GM19452 (cell line): ENCODE measurements around the gene SFN.
"Not testable (repeated sequence)": the region's sequence is repeated elsewhere in the genome, so short reads cannot be mapped to it uniquely, and the experiment has no call there.

Source experiments
- ATAC-seq: cut with Tn5 transposase; IDR thresholded peaks from one replicate; pipeline ENCODE4 v1.9.1; 2021; ENCODE audit not compliant: unreplicated experiment

The SFN gene

DNA sequence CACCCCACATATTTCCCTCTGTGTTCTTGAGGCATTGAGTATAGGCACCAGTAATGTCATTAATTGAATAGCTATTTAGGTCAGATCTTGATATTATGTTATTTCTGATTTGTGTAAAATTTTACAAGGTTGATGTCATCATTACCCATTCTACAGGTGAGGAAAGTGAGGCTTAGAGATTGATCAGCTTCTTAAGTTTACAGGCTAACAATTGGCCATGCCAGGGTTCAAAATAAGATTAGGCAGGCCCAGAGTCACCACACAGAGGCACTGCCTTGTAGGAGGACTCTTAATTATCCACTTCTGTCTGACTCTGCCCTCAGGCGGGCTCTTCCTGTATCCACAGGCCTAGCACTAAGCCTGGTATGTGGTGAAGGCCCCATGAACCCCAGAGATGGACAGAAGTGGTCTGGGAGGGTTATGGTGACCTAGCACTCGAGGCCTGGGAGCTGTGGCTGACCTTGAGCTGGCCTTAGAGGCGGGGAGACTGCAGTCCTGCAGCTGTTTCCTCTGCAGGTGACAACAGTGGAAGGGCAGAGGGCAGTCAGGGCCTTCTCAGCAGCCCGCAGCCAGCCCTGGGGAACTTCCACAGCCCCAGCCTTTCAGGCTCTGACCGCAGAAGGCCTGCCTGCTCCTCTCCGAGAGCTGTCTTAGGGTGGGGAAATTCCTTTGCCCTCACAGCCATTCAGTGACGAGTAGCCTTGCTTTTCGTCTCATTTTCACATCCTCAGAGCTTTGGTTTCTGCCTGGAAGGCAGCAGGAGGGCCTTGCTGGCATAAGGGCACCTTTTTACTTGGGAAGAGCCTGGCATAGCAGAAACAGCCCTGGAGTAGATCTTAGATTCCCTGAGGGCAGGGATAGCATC lies 24.2 kb upstream of the SFN start:
- ATAC-seq = peak; percentile 86

DNA sequence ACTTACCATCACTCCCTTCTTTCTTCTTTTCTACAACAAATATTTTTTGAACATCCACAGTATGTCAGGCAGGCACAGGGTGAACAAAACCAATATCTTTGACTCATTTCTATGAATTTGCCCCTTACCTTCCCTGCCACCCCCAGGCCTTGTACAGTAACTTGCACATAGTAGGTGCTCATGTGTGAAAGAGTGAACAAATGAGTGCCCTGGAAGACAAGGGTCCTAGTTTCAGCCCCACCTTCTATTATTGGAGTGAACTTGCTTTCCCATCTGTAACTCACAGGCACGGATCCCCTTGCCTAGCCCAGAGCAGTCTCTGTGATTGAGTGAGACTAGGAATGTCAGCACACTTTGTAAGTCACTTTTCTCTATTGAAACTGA lies 23.6 kb upstream of the SFN start:
- ATAC-seq = peak; percentile 11

DNA sequence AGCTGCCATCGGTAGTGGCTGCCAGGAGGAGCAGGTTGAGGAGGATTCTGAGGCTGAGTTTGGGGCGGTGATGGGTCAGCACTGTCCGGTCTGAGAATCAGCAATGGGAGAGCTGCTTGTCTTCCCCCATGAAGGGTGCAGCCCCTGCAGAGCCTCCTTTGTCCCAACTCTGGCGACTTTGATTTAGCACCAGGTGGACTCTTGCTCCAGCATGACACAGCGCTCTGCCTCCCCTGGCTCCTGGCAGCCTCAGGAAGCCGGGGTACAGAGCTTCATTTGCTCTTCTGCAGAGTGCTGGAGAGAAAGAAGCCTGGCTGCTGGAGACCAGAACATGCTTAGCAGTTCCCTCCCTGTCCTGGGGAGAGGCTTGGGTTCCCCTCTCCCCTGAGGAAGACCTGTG lies 23.2 kb upstream of the SFN start:
- no peak for ATAC-seq

- no peak for ATAC-seq
These were observed 18.3 kb upstream of the SFN start for GRCh38 chr1:26844424-26845196.

DNA sequence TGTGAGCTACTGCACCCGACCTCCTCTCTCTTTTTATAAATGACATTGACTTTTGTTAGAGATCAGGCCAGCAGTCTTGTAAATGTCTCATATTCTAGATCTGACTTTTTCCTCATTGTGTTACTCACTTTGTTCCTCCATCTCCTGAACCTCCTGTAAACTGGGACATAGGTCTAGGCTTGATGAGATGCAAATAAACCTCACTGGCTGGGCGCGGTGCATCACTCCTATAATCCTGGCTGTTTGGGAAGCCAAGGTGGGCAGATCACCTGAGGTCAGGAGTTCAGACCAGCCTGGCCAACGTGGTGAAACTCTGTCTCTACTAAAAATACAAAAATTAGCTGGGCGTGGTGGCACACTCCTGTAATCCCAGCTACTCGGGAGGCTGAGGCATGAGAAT lies 15.1 kb upstream of the SFN start:
- ATAC-seq = not testable (repeated sequence)

DNA sequence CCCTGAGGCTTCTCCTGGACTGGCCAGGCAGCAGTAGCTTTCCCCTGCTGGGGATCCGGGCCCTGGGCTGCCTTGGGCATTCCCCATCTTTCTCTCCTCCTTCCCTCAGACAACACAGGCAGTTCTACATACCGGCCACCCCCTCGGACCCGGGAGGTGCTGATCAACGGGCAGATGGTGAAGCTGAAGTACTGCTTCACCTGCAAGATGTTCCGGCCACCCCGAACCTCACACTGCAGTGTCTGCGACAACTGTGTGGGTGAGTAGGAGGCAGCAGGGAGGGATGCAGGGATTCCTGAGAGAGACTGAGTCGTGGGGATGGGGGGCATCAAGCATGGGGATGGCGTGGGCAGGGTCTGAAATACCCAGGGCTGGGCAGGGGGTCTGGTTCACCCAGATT lies 14.4 kb upstream of the SFN start:
- ATAC-seq = no peak

DNA sequence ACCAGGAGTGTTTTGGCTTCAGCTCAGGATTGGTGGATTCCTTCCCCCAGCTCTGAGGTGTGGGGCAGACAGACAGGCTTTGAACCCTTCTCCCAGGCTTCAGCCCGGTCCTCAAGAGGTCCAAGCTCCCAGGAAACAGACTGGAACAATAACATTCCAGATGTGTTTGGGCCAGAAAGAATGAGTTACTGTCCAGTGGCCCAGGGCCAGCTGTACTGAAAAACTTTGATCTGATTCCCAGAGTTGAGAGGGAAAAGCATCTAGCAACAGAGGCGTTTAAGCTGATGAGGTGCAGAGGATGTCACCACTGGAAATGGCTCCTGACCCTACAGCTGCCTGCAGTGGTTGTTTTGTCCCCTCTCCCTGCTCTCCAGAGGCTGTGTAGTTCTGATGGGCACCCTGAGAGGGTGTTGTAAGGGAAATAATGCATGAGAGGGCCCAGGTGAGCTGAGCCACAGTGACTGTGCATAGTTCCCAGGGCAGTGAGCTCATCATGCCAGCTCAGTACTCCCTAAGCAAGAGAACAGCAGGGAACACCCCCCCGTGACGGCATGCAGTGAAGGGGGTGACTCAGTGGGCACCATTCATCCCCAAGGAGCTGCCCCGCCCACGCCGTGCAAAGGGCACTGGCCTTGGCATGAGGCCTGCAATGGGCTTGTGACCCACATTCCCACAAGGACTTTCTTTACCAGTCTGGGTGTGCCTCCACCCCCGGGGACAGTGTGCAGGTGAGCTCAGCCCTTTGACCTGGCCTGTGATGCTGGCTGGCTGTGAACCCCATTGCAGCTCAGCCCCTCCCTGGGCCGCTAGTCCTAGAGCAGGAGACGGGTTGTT lies 13.8 kb upstream of the SFN start:
- no peak for ATAC-seq

- ATAC-seq = no peak
These were observed 11.8 kb upstream of the SFN start for GRCh38 chr1:26851106-26851684.

GRCh38 chr1:26852701-26853100 lies 10.2 kb upstream of the SFN start:
- ATAC-seq = no peak

GRCh38 chr1:26853156-26853555 lies 9.8 kb upstream of the SFN start:
- no peak for ATAC-seq

GRCh38 chr1:26853600-26853999 lies 9.3 kb upstream of the SFN start:
- no peak for ATAC-seq

DNA sequence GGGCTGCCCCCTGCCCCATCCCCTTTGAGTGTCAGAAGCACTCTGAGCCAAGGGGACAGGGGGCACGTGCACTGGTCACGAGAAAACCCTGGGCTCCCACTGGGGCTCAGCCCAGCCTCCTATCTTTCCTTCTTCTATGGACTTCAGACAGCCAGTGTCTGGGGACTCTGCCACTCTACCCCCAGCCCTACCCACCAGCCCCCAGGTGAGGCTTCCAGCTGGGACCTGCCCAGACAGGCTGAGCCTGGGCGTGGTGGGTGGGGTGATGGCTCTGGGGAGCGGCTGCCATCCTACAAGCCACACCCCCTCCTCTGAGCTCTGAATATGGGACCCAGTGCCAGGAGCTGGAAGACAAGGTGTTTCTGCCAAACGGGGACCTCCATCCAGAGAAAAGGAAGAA lies 8.0 kb upstream of the SFN start:
- no peak for ATAC-seq

- ATAC-seq = no peak
These were observed 7.3 kb upstream of the SFN start for GRCh38 chr1:26855636-26856035.

GRCh38 chr1:26856181-26856580 lies 6.8 kb upstream of the SFN start:
- ATAC-seq = no peak

- no peak for ATAC-seq
These were observed 6.1 kb upstream of the SFN start for GRCh38 chr1:26856604-26857469.

DNA sequence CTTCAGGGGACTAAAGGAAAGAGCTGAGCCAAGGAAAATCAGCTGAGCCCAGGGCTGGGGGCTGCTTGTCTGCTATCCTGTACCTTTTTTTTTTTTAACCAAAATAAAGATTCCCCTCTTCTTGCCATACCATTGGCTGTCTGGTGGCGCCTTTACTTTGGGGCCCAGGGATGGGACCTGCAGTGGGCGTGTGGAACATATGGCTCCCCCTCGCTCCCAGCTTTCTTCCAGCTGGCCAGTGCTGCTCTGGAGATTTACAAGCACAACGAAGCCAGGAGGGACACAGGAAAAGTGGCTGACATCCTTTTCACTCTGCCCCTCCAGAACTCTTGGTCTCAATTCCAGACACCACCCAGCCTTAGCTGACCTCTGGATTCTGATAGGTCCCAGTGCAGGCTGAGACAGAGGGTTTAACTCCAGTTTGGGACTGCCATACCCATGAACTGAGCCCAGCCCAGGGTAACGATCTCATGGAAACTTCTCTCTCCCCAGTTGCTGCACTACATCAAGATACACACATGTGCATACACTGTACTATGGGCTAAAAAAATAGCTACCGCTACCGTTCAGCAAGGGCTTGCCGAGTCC lies 5.4 kb upstream of the SFN start:
- no peak for ATAC-seq

- no peak for ATAC-seq
These were observed 4.8 kb upstream of the SFN start for GRCh38 chr1:26858160-26858559.

GRCh38 chr1:26858891-26859640 lies 3.9 kb upstream of the SFN start:
- no peak for ATAC-seq

DNA sequence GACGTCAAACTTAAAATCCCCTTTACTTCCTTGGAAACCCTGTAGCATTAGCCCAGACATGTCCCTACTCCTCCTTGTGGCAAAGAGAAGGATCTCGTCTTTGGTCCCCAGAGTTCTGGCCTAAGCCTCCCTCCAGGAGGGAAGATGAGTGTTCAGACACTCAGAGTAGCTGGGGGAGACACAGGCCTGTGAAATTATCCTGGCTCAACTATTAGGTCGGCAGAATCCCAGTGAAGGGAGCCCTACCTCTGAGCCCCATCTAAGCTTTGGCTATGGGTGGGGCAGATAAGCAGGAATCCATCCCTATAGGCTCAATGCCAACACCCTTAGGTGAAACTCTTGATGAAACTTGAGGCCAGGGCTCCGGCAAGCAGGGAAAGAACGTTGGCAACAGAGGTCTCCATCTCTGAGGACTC lies 1.7 kb upstream of the SFN start:
- ATAC-seq = no peak
